C4-2B (cell line): ENCODE results near the gene PPP1R17.

Experiments used
- H3K27ac ChIP-seq: fragments of 450-650 bp; 2 replicates; pipeline ENCODE4 v1.5.1; 2017
- CTCF ChIP-seq: fragments of 450-650 bp; conservative IDR thresholded peaks from 2 replicates; pipeline ENCODE4 v1.5.1; 2017; ENCODE audit warnings: mild to moderate bottlenecking
- ZFX ChIP-seq: fragments of 450-650 bp; IDR thresholded peaks from 2 replicates; pipeline ENCODE4 v1.6.1; 2017

PPP1R17 gene

GRCh38 chr7:31699050-31699449, 12.0 kb downstream of the PPP1R17 start:
- H3K27ac ChIP-seq: no peak overlapping the region
- TF ChIP-seq CTCF (no peak), ZFX (no peak)

- TF ChIP-seq ZFX: no peak
- no peak overlapping the region for H3K27ac ChIP-seq
These were observed 15.3 kb downstream of the PPP1R17 start for GRCh38 chr7:31702354-31702753.

DNA sequence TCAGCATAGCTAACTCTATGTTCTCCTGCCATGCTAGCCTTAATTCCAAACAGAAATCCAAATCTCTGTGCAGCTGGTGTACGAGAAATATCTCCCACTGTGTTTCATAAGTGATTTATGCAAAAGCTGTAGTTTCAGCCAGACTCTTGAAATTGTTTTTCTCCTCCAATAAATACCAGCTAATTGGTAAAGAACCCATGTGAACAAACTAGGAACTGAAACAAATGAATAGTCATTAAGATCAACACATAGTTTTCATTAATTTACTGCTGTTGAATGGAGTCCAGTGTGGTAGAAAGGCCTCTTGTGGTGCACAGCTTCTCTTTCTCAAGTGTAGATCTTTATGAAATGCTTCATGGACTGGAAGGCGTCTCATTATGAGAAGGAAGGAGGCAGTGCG, 18.4 kb downstream of the PPP1R17 start:
- no peak overlapping the region for H3K27ac ChIP-seq
- no peak for TF ChIP-seq ZFX
- no peak for TF ChIP-seq CTCF

DNA sequence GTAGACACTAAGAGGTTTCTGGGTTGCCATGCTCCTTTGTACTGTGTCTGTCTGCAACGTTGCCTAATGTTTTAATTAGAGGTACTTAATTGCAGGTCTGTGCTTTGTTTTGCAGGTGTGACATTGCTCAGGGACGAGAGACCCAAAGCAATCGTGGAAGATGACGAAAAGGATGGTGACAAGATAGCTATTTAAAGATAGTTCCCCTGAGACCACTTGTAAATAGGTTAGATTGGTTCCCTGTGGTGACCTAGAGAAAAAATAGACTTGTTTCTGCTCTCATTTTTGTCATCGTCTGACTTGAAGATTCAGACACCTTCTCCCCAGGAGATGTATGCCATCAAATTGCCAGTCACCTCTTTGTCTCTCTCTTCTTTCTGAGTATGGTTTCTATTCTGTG, 20.1 kb downstream of the PPP1R17 start:
- H3K27ac ChIP-seq: no peak overlapping the region
- TF ChIP-seq CTCF: no peak
- no peak for TF ChIP-seq ZFX

- no peak overlapping the region for H3K27ac ChIP-seq
- TF ChIP-seq ZFX: no peak
- no peak for TF ChIP-seq CTCF
These were observed 23.2 kb downstream of the PPP1R17 start for GRCh38 chr7:31710171-31710570.

- no peak for TF ChIP-seq CTCF
- no peak for TF ChIP-seq ZFX
These were observed 29.3 kb downstream of the PPP1R17 start for GRCh38 chr7:31716355-31716754.

GRCh38 chr7:31720366-31720765, 33.4 kb downstream of the PPP1R17 start:
- H3K27ac ChIP-seq: no peak overlapping the region
- TF ChIP-seq ZFX: no peak
- TF ChIP-seq CTCF: no peak

More at GRCh38 chr7:31716355-31716754, 29.3 kb downstream of the PPP1R17 start:
- no peak overlapping the region for H3K27ac ChIP-seq

GRCh38 chr7:31724696-31725095, 37.7 kb downstream of the PPP1R17 start:
- no peak overlapping the region for H3K27ac ChIP-seq
- TF ChIP-seq ZFX (no peak), CTCF (no peak)
